ENCODE measurements around the gene COL4A4. TPM values are rescaled to one million over a fixed set of nuclear protein-coding genes. Genes with fewer than 3 reads are reported as not detected.

The COL4A4 gene
- polyA plus RNA-seq (2013): 0.04 TPM

DNA sequence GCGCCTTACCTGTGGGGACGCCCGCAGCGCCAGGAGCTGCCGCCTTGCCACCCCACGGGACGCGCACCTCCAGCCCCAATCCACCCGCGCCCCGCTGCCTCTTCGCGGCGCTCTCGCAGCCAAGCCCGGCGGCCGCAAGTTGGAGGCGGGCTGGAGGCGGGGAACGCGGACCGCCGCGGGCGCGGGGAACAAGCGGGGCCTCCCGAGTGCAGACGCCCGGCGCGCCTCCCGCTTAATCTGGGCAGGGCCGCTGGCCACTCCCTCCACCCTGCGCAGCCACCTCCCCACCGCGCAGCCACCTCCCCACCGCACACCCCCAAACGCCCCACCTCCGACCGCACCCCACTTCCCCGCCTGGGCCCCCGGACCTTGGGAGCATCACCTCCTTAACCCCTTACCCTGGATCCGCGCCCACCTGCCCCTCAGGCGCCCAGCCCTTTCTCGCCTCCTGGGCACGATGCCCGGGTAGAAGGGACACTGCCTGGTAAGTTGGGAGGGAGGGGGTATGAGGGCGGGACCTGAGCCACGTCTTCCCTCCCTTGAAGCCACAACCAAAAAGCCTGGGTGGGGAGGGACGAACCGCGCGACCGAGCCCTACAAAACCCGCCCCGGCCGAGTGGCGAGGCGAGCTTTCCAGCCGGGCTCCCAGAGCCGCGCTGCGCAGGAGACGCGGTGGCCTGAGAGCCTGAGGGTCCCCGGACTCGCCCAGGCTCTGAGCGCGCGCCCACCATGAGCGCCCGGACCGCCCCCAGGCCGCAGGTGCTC lies at the start of gene COL4A4, which contains the start of gene COL4A3:
TSS of gene COL4A4 (minus strand) at position 208 of the 765 bp plus-strand sequence. CDS start 16,722 bp downstream, outside the sequence.
TSS of gene COL4A3 (plus strand) at position 627 of the 765 bp plus-strand sequence. CDS start at position 730, 103 bp downstream.
- Histone ChIP-seq H3K36me3 (ENCODE audit: control insufficient read depth in 4 of 4, insufficient read depth in 4 of 4, low read length in 3 of 4) (no peaks in the 10 kb centered on the region), H3K9me3 (ENCODE audit: control extremely low read depth in 1 of 5, control insufficient read depth in 4 of 5, insufficient read depth in 2 of 5, low read depth in 1 of 5, low read length in 4 of 5) (peaks cover 0 to 12% (median 4%) of the 10 kb centered on the region in 5 experiments), H3K4me1 (ENCODE audit: control extremely low read depth in 1 of 4, control insufficient read depth in 4 of 4, insufficient read depth in 4 of 4, low read length in 3 of 4) (peaks cover 0 to 21% (median 14%) of the 10 kb centered on the region in 4 experiments), H3K4me3 (ENCODE audit: control insufficient read depth in 1 of 7, extremely low read depth in 1 of 7, insufficient read depth in 4 of 7, low read depth in 2 of 7, low read length in 6 of 7) (peak within 1 kb of the TSS; percentile 15 to 62 (median 30)), H3K27me3 (replicated peaks in 2 of 5; ENCODE audit: control insufficient read depth in 4 of 5, insufficient read depth in 5 of 5, low read length in 4 of 5) (peaks cover 23 to 77% (median 35%) of the 10 kb centered on the region in 5 experiments), H3K27ac (ENCODE audit: insufficient read depth in 1 of 2, low read depth in 1 of 2, low read length in 2 of 2, poor library complexity in 1 of 2, severe bottlenecking in 2 of 2) (no peak within 1 kb of the TSS)
- ChIA-PET CTCF (no interaction called here), POLR2A (no interaction called here)
- WGBS (ENCODE audit: insufficient coverage): under 1% methylated on average over 66 of the region's 77 CpGs
- peak in 2 of 3 donors; percentile 26 to 33 for DNase-seq

DNA sequence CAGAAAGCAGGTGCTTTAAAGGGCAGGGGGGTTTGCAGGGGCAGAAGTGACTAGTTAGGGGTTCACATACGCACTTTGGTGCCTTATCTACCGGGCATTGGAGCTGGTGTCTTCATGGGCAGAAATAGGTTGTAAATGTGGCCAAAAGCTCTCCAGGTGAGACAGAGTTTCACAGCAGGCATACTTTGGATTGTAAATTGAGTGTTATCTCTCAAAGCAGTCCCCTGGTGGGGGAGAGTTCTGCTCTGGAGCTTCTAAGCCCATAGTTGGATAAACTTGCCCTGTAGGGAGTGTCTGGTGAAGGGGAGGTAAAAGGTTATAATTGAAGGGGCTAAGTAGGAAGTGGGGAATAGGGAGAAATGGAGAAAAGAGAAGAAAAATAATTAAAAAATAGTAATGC lies 43.6 kb upstream of the COL4A4 start:
- no peaks in the 10 kb centered on the region for H3K9me3 ChIP-seq (ENCODE audit: control extremely low read depth in 1 of 5, control insufficient read depth in 4 of 5, insufficient read depth in 2 of 5, low read depth in 1 of 5, low read length in 4 of 5)
- 87% methylated on average over 2 of the region's 2 CpGs for WGBS (ENCODE audit: insufficient coverage)
- H3K36me3 ChIP-seq (ENCODE audit: control insufficient read depth in 4 of 4, insufficient read depth in 4 of 4, low read length in 3 of 4): no peaks in the 10 kb centered on the region
- no peak overlapping the region for H3K4me3 ChIP-seq (ENCODE audit: control insufficient read depth in 1 of 7, extremely low read depth in 1 of 7, insufficient read depth in 4 of 7, low read depth in 2 of 7, low read length in 6 of 7)
- no peak for DNase-seq
- H3K27ac ChIP-seq (ENCODE audit: insufficient read depth in 1 of 2, low read depth in 1 of 2, low read length in 2 of 2, poor library complexity in 1 of 2, severe bottlenecking in 2 of 2): no peak overlapping the region
- ChIA-PET CTCF (no interaction called here), POLR2A (no interaction called here)
- no peaks in the 10 kb centered on the region for H3K4me1 ChIP-seq (ENCODE audit: control extremely low read depth in 1 of 4, control insufficient read depth in 4 of 4, insufficient read depth in 4 of 4, low read length in 3 of 4)
- no peaks in the 10 kb centered on the region for H3K27me3 ChIP-seq (replicated peaks in 2 of 5; ENCODE audit: control insufficient read depth in 4 of 5, insufficient read depth in 5 of 5, low read length in 4 of 5)

DNA sequence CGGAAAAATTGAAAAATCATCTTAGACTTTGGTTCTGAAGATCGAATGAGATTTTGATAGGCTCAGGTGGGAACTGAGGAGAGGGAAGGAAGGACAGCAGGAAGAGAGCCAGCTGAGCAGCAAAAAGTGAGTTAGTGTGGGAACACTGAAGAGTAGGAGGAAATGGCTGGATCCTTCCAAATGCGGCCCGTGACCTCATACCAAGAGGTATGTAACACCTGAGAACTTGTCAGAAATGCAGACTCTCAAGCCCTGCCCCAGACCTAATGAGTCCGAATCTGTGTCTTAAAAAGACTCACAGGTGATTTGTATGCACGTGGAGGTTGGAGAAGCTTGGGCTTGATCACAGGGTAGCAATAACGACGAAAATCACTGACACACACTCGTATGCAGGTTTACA lies 42.4 kb upstream of the COL4A4 start:
- CTCF ChIA-PET: no interaction called here
- no peak for DNase-seq

DNA sequence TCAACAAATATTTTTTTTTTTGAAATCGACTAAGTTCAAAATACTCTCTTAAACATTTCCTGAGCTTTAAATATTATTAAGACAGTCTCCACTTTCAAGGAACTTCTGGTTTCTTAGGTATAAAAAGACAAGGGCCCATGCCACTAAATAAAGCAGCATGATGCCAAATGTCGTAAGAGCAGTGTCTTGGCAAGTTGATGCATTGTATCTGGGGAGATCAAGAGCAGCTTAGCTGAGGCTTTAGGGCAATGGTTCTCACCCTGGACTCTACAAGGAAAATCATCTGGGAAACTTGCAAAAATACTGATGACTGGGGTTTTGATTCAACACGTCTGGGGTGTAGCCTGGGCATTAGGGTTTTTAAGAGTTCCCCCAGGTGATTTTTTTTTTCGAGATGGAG lies 41.7 kb upstream of the COL4A4 start:
- ChIA-PET POLR2A (no interaction called here), CTCF (no interaction called here)
- Histone ChIP-seq H3K9me3 (ENCODE audit: control extremely low read depth in 1 of 5, control insufficient read depth in 4 of 5, insufficient read depth in 2 of 5, low read depth in 1 of 5, low read length in 4 of 5) (no peaks in the 10 kb centered on the region), H3K4me1 (ENCODE audit: control extremely low read depth in 1 of 4, control insufficient read depth in 4 of 4, insufficient read depth in 4 of 4, low read length in 3 of 4) (no peaks in the 10 kb centered on the region), H3K27me3 (replicated peaks in 2 of 5; ENCODE audit: control insufficient read depth in 4 of 5, insufficient read depth in 5 of 5, low read length in 4 of 5) (no peaks in the 10 kb centered on the region), H3K36me3 (ENCODE audit: control insufficient read depth in 4 of 4, insufficient read depth in 4 of 4, low read length in 3 of 4) (no peaks in the 10 kb centered on the region), H3K4me3 (ENCODE audit: control insufficient read depth in 1 of 7, extremely low read depth in 1 of 7, insufficient read depth in 4 of 7, low read depth in 2 of 7, low read length in 6 of 7) (no peak overlapping the region), H3K27ac (ENCODE audit: insufficient read depth in 1 of 2, low read depth in 1 of 2, low read length in 2 of 2, poor library complexity in 1 of 2, severe bottlenecking in 2 of 2) (no peak overlapping the region)
- WGBS (ENCODE audit: insufficient coverage): 89% methylated on average over 3 of the region's 4 CpGs
- DNase-seq: no peak

More for the DNA sequence above, 42.4 kb upstream of the COL4A4 start:
- POLR2A ChIA-PET: no interaction called here
- WGBS (ENCODE audit: insufficient coverage): 92% methylated on average over 6 of the region's 9 CpGs
- H3K4me1 ChIP-seq (ENCODE audit: control extremely low read depth in 1 of 4, control insufficient read depth in 4 of 4, insufficient read depth in 4 of 4, low read length in 3 of 4): no peaks in the 10 kb centered on the region
- no peak overlapping the region for H3K27ac ChIP-seq (ENCODE audit: insufficient read depth in 1 of 2, low read depth in 1 of 2, low read length in 2 of 2, poor library complexity in 1 of 2, severe bottlenecking in 2 of 2)
- no peaks in the 10 kb centered on the region for H3K27me3 ChIP-seq (replicated peaks in 2 of 5; ENCODE audit: control insufficient read depth in 4 of 5, insufficient read depth in 5 of 5, low read length in 4 of 5)
- no peaks in the 10 kb centered on the region for H3K9me3 ChIP-seq (ENCODE audit: control extremely low read depth in 1 of 5, control insufficient read depth in 4 of 5, insufficient read depth in 2 of 5, low read depth in 1 of 5, low read length in 4 of 5)
- no peaks in the 10 kb centered on the region for H3K36me3 ChIP-seq (ENCODE audit: control insufficient read depth in 4 of 4, insufficient read depth in 4 of 4, low read length in 3 of 4)
- no peak overlapping the region for H3K4me3 ChIP-seq (ENCODE audit: control insufficient read depth in 1 of 7, extremely low read depth in 1 of 7, insufficient read depth in 4 of 7, low read depth in 2 of 7, low read length in 6 of 7)

DNA sequence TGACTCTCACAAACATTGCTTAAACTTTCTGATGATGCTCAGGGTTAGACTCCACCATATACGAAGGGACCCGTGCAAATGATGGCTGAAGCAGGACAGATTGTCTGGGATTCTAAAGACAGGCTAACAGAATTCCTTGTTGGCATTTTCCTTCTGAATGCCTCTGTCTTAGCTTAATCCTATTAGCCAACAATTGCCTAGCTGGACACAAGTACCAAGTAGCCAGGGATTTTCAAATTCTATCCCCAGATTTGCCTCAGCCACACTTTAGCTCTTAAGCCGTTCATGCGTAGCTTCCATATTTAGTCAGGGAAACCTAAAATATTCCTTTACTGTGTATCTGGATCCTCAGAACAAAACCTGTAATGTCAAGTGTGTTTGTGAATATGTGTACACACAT lies 40.4 kb upstream of the COL4A4 start:
- POLR2A ChIA-PET: no interaction called here
- H3K4me3 ChIP-seq (ENCODE audit: control insufficient read depth in 1 of 7, extremely low read depth in 1 of 7, insufficient read depth in 4 of 7, low read depth in 2 of 7, low read length in 6 of 7): no peak overlapping the region
- no peaks in the 10 kb centered on the region for H3K9me3 ChIP-seq (ENCODE audit: control extremely low read depth in 1 of 5, control insufficient read depth in 4 of 5, insufficient read depth in 2 of 5, low read depth in 1 of 5, low read length in 4 of 5)
- no peak overlapping the region for H3K27ac ChIP-seq (ENCODE audit: insufficient read depth in 1 of 2, low read depth in 1 of 2, low read length in 2 of 2, poor library complexity in 1 of 2, severe bottlenecking in 2 of 2)
- H3K36me3 ChIP-seq (ENCODE audit: control insufficient read depth in 4 of 4, insufficient read depth in 4 of 4, low read length in 3 of 4): no peaks in the 10 kb centered on the region
- no peaks in the 10 kb centered on the region for H3K4me1 ChIP-seq (ENCODE audit: control extremely low read depth in 1 of 4, control insufficient read depth in 4 of 4, insufficient read depth in 4 of 4, low read length in 3 of 4)
- 100% methylated on average over 2 of the region's 4 CpGs for WGBS (ENCODE audit: insufficient coverage)
- CTCF ChIA-PET: interaction anchor here (1.1 kb wide), 1 partner anchor 34 kb away, joined by 4 read pairs; no protein-coding TSS in a partner anchor
- DNase-seq: no peak
- no peaks in the 10 kb centered on the region for H3K27me3 ChIP-seq (replicated peaks in 2 of 5; ENCODE audit: control insufficient read depth in 4 of 5, insufficient read depth in 5 of 5, low read length in 4 of 5)

DNA sequence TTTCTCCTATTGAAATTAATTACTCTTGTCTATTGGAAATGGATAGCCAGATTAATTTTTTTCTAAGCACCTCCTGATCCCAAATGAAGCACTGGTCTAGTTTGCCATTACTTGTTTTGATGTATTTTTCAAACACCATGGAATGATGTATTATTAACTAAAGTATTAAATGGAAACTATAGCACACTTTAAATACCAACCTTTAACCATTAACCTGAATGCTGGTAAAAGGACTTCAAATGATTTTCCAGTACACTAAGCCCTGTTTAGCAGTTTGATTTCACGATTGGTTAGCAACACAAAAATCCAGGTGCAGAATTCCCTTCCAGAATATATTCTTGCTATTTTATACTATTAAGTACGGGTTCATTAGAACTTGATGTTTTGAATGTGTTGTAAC lies 37.8 kb upstream of the COL4A4 start:
- Histone ChIP-seq H3K27me3 (replicated peaks in 2 of 5; ENCODE audit: control insufficient read depth in 4 of 5, insufficient read depth in 5 of 5, low read length in 4 of 5) (no peaks in the 10 kb centered on the region), H3K4me1 (ENCODE audit: control extremely low read depth in 1 of 4, control insufficient read depth in 4 of 4, insufficient read depth in 4 of 4, low read length in 3 of 4) (no peaks in the 10 kb centered on the region), H3K9me3 (ENCODE audit: control extremely low read depth in 1 of 5, control insufficient read depth in 4 of 5, insufficient read depth in 2 of 5, low read depth in 1 of 5, low read length in 4 of 5) (no peaks in the 10 kb centered on the region), H3K27ac (ENCODE audit: insufficient read depth in 1 of 2, low read depth in 1 of 2, low read length in 2 of 2, poor library complexity in 1 of 2, severe bottlenecking in 2 of 2) (no peak overlapping the region), H3K36me3 (ENCODE audit: control insufficient read depth in 4 of 4, insufficient read depth in 4 of 4, low read length in 3 of 4) (no peaks in the 10 kb centered on the region), H3K4me3 (ENCODE audit: control insufficient read depth in 1 of 7, extremely low read depth in 1 of 7, insufficient read depth in 4 of 7, low read depth in 2 of 7, low read length in 6 of 7) (no peak overlapping the region)
- DNase-seq: no peak
- ChIA-PET POLR2A (no interaction called here), CTCF (no interaction called here)
- no CpG with 5 or more reads among the region's 2 CpGs for WGBS (ENCODE audit: insufficient coverage)

DNA sequence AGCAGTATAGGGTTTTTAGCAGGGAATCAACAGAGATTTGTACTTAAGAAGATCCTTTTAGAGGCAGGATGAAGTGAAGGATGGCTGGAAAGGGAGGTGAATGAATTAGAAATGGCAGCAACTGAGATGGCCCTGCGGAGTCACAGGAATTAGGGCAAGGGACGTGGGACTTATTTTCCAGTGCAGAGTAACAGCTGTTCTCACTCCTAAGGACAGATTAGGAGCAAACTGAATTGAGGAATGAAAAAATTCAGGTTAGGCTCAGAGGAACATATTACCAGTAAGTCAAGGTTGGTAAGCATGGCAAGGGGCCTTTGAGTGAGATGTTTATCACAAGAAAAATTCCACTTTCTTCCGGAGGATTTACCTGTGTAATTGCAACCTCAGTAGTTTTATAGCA lies 34.9 kb upstream of the COL4A4 start:
- H3K27me3 ChIP-seq (replicated peaks in 2 of 5; ENCODE audit: control insufficient read depth in 4 of 5, insufficient read depth in 5 of 5, low read length in 4 of 5): no peaks in the 10 kb centered on the region
- no peak for DNase-seq
- no peaks in the 10 kb centered on the region for H3K9me3 ChIP-seq (ENCODE audit: control extremely low read depth in 1 of 5, control insufficient read depth in 4 of 5, insufficient read depth in 2 of 5, low read depth in 1 of 5, low read length in 4 of 5)
- H3K4me1 ChIP-seq (ENCODE audit: control extremely low read depth in 1 of 4, control insufficient read depth in 4 of 4, insufficient read depth in 4 of 4, low read length in 3 of 4): no peaks in the 10 kb centered on the region
- ChIA-PET CTCF (no interaction called here), POLR2A (no interaction called here)
- 96% methylated on average over 2 of the region's 3 CpGs for WGBS (ENCODE audit: insufficient coverage)
- H3K27ac ChIP-seq (ENCODE audit: insufficient read depth in 1 of 2, low read depth in 1 of 2, low read length in 2 of 2, poor library complexity in 1 of 2, severe bottlenecking in 2 of 2): no peak overlapping the region
- H3K36me3 ChIP-seq (ENCODE audit: control insufficient read depth in 4 of 4, insufficient read depth in 4 of 4, low read length in 3 of 4): no peaks in the 10 kb centered on the region
- H3K4me3 ChIP-seq (ENCODE audit: control insufficient read depth in 1 of 7, extremely low read depth in 1 of 7, insufficient read depth in 4 of 7, low read depth in 2 of 7, low read length in 6 of 7): no peak overlapping the region
